NCI-H1930 (cell line): ENCODE results near the gene ARL6IP4.

Experiments
- DNase-seq, 2 experiments: peaks; one replicate each; lab custom pipeline; 2025; lab: John Stamatoyannopoulos, UW

The ARL6IP4 gene

DNA sequence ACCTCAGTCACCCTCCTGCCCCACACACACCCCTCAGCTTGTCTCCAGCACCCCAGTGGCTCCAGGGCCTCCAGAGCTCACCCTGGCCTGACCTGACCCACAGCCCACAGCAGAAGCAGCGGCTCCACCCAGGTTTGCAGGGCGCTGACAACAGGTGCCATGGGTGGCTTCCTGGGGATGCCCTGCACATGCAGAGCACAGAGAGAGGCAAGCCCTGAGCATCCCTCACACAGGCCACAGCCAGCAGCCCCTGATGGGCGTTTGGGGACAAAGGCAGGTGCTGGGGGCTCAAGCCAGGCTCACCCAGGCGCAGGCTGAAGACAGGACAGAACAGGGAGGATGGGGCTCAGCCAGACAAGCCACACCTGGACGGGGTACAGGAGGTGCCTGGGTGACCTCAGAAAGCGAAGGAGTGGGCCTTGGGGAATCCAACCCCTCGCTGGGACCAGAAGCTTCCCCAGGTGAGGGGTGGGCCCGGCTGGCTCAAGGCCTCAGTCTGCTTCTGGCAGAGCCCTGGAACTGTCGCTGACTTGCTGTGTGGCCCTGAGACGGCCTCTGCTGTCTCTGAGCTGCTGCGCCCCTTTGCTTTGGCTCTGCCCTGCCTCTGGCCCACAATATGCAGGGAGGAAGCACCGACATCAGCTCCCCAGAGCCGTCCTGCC lies 10.6 kb downstream of the ARL6IP4 start:
- DNase-seq: no peak

DNA sequence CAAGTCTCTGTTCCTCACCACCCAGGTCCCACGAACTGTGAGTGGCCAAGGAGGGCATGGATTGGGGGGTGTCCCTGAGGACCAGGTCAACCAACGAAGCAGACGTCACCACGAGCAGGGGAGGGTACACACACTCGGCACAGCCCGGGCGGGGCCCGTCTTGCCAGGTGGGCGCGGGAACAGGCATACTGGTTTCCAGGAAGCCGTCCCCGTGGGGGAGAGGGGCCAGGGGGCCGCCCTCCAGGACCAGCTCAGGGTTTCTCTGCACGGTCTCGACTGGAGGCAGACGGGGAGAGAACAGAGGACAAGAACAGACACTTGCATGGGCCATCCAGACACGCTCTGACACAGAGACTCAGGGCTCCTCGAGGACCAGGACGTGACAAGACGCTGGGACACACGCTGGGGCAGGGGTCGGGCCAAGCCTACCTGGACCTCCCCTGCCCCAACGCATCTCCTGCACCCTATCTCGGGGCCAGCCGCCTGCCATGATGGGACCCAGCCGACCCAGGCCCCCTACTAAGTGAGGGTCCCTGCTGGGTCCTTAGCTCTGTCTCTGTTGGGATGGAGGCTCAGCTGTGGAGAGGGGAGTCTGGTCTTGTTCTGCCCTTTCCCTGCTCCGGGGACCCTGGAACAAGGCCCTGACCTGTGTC lies 11.3 kb downstream of the ARL6IP4 start:
- DNase-seq: no peak

DNA sequence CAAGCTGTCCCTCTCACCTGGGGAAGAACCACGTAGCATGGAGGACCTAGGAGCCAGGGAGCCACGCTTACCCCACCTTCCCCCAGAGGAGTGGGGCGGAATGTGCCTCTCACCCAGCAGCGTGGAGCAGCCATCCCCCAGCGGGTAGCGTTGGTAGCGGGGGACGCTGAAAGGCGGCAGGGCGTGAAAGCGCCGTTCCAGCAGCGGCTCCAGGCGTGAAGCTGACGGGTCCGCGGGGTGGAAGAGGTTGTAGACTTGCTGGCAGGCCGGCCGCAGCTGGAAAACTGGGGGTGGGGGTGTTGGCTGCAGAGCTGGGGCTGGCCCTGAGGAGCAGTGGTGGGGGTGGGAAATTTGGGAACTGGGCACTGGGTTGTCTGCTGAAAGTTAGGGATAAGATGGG lies 11.9 kb downstream of the ARL6IP4 start:
- no peak for DNase-seq

DNA sequence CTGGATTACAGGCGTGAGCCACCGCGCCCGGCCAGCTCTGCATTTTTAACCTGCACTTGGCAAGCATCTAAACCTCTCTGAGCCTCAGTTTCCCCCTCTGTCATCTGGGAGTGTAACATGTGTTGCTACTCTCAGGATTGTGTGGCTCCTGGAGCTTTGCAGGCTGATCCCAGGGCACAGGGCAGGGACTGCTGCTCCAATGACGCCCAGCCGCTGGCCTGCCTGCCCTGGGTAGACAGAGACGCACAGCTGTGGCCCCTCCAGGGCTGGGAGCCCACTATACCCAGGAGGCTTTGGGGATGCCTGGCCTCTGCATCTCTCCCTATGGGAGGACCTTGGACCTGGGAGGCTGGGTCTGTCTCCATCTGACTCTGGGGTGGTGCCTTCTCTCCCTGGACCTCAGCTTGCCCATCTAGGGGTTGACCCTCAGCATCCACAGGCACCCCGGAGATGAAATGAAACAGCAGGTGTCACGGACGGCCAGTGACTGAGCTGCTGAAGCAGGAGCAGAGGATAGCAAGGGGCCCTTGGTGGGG lies 13.7 kb downstream of the ARL6IP4 start:
- no peak for DNase-seq

DNA sequence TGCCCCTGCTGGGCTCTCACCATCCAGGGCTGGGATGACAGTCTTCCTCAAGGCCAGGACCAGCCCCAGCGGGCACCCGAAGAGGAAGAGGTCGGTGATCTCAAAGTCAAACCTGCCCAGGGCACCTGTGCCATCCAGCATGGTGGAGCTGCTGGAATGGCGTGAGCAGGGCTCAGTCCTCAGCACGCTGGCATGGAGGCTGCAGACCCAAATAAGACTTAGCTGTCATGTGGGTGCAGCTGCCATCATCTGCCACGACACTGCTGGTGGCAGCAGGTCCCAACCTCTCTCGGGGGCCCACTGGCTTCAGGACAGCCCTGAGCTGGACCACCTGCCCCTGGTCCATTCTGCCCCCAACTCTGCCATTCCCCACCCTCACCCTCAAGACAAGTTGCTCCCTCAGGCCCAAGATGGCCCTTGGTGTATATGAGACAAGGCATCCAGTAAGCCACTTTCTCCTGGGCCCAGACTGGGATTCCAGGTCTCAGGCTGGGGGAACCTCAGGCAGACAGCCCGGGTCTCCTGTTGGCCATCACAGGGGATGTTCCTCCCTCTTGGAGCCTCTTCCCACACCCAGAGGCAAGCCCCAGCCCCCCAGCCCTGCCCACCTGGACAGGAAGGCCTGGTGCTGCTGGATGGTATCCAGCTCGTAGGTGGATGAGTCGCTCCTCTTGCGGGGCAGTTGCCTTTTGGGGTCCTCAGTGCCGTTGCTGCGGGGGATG lies 14.5 kb downstream of the ARL6IP4 start:
- no peak for DNase-seq

DNA sequence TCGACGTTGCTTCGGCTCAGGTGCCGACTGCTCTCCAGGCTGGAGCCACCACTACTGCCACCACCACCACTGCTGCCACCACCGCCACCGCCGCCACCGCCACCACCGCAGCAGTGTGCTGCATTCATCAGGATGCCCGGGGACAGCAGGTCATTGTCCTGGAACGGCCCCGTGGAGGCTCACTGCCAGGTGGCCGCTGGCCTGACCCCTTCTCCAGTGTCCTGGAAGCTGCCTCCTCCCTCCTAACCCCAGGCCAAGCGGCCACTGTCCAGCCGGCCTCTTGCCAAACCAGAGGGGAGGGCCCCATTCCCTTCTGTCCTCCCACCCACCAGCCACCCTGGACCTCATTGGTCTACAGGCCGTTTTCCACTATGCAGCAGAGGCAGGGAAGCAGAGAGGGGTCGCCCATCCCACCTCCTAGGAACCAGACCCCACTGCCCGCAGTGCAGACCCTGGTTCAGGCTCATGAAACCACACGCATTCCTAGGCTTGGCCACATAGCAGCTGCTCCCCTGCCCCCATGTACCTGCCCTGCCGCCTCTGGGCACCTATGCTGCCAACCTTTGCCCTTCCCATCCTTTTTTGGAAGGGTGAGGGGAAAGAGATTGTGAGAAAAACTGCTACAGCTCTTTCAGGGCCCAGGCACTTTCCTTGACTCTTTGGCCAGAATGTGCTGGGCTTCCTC lies 15.2 kb downstream of the ARL6IP4 start:
- DNase-seq: no peak

DNA sequence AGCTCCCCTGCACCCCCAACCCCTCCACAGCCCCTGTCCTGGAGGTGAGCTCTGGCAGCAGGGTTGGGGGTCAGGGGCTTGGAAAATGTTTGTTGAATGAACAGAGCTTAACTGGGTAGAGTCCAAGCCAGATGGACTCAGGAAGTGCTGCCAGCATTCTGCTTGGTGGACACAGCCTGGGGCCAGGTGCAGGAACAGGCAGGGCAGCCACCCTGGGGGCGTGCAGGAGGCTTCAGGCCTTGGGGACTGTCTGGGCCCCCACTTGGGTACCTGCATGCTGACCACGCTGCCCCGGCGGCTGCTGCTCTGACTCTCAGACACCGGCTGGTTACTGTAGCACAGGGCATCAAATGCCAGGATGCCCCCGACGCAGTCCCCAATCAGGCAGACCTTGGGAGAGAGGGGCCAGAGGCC lies 15.7 kb downstream of the ARL6IP4 start:
- no peak for DNase-seq

DNA sequence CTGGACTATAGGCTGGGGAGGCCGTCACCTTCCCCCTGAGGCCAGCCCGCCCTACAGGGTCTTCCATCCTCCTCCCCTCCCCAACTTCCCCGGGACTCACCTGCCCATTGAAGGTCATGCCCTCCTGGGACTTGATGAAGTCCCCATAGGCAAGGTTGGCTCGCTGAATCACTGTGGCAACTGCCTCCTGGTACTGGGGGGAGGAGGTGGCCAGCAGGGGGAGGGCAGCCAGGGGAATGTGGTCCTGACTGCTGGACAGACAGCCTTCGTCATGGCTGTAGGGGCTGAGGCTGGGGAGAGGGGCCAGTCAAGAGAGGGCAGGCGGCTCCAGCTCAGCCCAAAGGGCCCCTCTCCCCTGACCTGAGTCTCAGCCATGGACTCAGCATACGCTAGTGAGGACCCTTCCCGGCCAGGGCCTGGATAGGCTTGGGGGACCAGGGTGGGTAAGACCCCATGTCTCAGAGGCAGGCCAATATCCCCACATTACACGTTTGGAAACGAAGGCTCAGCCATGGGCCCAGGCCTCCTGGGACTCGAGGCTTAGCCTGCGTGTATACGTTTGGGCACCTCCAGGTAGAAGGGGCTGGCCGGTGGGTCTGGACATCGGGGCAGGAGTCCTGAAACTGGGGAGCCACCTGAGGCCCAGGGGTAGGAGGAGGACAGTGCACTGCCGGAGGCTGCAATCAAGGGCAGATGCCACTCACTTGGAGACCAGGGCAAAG lies 16.3 kb downstream of the ARL6IP4 start:
- no peak for DNase-seq

DNA sequence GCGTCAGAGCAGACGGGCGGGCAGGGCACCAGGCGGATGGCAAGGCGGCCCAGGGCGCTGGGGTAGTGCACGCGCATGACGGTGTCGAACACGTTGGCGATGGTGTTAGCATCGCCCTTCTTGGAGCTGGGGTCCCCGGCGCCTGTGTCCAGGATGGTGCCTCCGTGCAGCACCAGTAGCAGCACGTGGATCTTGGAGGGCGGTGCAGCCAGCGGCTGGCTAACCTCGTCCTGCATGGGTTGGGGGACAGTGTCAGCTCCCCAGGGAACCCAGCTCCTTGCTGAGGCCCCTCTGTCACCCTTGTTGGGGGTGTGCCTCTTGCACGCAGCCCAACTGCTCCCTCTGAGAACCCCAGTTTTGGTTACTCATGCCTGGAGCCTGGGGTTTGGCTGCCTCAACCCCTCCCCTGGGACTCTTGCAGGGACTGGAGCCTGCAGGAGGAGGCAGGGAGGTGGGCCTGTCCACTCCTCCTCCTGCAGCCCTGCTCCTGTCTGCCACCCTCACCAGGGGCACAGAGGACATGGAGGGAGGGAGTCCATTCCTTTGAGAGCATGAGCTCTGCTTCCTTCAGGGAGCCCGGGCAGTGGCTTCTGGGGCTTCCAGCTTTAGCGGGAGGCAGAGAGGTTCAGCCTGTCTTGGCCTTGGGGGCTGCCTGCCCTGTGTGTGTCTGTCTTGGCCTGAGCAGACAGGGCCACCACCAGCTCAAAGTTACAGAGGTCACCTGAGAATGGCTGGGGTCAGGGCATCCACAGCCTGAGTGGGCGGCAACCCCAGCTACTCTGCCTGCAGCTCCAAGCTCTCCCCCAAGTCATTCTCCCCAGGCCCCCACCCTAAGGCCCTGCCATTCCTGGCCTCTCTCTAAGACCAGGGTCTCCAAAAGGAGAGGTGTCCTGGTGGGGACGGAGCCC lies 17.1 kb downstream of the ARL6IP4 start:
- DNase-seq: no peak

DNA sequence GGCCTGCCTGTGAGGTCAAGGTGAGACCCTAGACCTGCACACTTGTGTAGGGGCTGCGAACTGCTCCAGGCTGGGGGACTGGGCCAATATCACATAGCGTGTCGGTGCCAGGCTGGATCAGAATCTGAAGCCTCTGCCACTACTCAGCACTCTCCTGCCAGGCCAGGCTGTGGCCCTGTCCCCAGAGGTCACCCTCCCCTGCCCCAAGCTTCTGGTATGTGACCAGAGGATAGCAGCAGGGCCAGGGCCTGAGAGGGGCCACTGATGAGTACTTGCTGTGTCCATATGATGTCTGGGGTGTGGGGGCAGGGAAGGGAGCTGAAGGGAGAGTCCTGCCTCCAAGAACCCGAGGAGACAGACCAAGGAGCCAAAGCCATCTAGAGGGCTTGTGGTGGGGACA lies 17.8 kb downstream of the ARL6IP4 start:
- no peak for DNase-seq

DNA sequence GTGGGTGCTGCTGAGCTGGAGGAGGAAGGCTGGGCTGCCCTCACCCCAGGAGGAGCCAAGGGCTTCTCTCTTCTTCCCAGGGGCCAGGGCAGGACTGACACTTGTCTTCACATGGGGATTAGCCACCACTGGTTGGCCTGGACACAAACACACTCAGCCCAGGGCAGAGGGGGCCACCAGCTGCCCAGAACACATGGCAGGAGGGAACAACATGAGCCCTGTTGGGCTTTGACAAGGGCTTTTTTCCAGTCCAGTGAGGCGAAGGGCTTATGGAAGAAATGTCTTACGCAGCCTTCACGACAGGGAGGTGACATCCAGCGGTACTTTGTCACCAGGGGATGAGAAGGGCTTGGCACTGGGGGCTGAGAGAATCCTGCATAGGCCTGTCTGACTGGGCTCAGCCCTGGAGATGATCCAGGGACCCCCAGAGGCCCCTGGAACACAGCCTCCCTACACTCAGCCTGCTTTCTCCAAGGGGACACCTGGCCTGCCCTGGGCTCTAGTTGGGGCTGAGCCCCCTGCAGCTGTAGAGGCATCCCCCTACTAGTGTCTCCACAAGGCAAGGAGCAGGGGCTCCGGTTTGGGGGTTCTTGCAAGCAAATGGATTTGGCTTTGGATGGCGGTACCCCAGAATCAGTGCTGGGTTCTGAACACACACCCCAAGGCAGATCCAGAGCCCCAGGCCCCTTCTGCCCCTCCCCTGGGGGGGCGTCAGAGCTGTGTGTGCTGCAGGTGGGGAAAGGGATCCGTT lies 18.9 kb downstream of the ARL6IP4 start:
- DNase-seq: no peak

DNA sequence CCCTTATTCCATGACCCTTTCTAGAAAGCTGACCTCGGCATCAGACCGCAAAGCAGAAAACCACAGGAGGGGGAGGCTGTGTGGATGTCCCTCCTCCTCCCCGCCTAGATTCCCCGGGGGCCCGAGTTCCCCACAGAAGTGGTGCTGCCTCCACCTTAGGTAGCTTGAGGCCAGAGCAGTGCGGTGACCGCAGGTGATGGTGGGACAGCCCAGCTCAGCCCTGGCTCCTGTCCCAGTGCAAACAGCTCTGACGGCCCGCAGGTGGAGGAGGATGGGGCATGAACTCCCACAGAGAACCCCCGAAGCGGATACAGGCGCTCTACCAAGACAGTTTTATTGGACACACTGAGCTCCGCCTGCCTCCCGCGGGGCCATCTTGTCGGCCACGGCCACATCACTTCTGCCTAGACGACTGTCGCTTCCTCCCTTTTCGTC lies 19.5 kb downstream of the ARL6IP4 start:
- no peak for DNase-seq

DNA sequence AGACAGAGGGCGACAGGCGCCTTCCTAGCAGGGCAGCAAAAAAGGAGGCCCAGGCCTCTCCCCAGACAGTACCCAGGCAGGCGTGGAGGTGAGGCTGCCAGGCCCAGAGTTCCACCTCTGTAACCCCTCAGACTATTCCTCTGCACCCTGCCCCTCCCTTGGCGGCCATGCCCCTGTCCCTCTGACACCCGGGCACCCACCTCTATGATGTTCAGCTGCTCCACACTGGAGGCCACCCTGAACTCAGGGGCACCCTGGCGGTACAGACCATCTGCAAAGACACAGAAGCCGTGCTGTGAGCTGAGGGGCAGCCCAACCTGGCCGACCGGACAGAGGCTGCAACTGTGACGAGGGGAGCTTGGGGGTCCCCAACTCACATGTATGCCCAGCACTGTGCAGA lies 20.1 kb downstream of the ARL6IP4 start:
- DNase-seq: no peak

DNA sequence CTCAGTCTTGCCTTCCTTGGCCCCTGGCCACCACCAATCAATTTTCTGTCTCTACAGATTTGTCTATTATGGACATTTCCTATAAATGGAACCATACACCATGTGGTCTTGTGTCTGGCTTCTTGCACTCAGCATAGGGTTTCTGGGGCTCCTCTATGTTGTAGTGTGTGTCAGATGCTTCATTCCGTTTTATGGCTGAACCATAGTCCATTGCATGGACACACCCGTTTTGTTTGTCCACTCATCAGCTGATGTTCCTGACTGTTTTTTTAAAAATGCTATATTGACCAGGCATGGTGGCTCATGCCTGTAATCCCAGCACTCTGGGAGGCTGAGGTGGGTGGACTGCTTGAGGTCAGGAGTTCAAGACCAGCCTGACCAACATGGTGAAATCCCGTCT lies 21.0 kb downstream of the ARL6IP4 start:
- no peak for DNase-seq

DNA sequence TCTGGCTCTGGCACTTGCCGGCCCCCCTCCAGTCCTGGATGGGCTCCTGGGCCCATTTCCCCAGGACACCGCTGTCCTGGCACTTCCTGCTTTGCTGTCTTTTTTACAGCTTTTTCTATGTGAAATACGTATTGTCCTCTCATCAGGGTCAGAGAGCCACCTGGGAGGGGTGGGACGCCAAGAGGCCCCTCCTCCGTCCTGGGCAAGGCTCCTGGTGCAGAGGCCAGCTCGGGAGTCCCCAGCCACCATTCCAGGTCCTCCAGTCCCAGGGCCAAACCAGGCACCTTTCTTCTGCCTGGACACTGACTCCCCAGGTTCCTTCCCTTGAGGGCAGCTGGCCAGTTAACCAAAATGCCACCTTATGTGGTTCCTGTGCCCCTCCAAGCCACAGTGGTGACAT lies 22.8 kb downstream of the ARL6IP4 start:
- DNase-seq: no peak

DNA sequence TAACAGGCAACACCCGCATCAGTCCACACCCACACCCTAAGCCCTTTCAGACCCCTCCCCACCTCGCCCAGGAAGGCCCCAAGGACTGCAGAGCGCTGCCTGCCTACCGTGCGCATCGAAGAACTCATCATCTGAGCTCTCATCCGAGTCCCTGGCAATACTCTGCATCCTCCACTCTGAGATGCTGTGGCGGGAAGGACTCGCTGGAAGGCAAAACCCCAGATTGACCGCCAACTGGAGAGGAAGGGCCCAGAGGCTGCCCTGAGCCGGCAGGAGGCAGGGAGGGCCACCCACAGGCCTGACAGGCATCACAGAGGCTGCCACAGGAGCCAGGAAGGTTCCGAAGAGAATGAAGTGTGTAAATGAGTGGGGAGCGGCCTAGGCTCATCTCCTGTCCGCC lies 23.8 kb downstream of the ARL6IP4 start:
- no peak for DNase-seq

DNA sequence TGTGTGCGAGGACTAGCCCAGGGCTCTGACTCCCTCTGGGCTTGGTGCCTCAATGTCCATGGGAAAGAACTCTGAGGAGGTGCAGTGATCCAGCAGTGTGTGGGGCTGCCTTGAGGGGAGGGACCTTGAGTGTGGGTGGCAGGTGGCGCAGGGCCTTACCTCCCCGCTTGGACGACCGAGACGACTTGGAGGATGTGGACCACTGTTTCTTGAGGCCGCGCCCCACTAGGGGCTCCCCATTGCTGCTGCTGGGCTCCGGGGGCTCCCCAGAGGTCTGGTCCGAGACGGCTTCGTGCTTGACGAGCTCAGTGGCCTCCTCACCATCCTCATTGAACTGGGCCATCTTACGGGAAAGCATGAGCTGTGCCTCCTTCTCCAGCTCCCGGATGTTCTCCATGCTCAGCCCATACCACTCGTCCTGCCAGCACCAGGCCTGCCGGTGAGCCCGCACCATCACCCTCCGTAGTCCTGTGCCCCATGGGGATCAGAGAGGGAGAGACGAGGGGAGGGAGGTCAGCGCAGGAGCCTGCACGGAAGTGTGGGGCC lies 24.7 kb downstream of the ARL6IP4 start:
- DNase-seq: no peak

DNA sequence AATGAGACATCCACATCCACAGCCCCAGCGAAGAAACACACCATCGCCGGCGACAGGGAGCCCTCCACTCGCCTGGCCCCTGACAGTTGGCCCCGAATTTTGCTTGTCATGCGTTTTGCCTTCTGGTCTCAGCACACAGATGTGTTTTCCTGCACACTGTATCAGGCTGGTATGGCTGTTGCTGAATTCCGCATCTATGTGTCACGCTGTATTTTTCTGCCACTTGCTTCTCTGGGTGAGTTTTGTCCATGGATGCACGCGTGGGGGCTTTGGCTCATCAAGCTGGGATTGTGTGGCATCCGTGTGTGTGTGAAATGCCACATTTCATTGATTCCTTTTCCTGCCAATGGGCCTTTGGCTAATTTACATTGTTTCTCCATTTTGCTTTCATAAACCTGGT lies 26.5 kb downstream of the ARL6IP4 start:
- DNase-seq: no peak

DNA sequence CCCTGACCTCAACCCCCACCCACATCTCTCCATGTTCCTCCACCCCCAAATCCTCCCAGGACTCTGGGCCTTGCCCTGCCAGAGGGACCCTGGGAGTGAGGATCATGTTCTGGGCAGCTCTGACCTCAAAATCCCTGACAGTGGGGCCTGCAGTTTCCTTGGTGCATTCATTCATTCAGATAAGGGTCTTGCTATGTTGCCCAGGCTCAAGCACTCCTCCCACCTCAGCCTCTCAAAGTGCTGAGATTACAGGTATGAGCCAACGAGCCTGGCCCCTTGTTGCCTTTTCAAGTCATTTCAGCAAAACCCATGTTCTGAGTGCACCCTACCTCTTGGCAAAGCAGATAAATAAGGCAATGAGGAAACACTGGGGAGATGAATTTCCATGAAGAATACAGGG lies 29.6 kb downstream of the ARL6IP4 start:
- no peak for DNase-seq

DNA sequence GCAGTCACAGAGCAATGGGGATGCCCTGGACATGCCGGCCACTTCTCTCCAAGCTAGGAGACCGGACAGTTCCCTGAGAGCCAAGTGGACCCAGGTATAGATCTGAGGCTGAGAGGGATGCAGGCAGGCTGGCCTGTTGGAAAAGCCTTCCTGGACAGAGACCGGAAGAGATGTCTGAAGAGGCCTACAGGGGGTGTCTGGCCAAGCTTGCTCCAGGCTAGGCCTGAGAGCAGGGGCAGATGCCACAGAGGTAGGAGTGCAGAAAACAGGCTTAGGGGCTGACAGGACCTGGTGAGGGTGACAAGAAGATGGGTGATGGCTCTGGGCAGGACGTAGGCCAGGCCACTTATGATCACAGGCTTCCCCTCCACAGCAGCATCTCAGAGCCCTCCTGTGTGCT lies 30.2 kb downstream of the ARL6IP4 start:
- DNase-seq: no peak
